GM19238 (cell line): Measurements from ENCODE around the gene SLC13A1.
"Not testable (repeated sequence)": the region's sequence is repeated elsewhere in the genome, so short reads cannot be mapped to it uniquely, and the experiment has no call there.

Experiments
- DNase-seq: peaks from one replicate; pipeline ENCODE4 v3.0.0; 2011; ENCODE audit warnings: low spot score; ENCODE audit not compliant: insufficient read length

Gene SLC13A1

DNA sequence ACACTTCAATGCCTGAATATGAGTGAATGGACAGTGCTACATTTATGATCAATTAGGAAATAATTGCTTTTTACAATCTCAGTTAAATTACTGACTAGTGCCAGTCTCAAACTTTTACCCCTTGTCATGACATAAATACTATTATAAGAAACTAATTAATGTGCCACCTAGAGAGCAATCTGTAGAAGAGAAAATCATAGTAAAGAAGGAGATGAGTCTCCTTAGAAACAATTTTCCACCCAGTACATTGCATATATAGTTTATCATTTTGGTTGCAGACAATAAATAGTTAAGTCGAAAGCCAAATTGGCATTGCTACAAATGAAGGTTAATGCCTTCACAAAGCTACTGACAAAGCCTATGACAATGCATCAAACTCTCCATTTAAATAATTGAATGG, 68.6 kb downstream of the SLC13A1 start:
- no peak for DNase-seq

DNA sequence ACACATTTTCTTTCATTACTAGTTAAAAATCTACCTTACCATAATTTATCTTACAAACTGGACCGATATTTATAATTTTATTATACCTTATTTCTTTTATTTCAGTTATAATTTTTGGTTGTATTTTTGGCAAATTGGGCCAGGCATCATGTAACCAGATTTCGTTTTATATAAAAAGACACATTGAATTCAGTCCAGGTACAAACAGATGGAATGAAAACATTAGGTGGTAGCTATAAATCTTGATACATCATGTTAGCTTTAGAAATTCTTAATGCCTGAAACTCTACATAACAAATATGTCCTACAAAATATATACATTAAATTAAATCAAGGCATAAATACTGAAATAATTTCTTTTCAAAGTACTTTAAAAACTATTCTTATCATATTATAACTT, 73.1 kb downstream of the SLC13A1 start:
- DNase-seq: no peak

DNA sequence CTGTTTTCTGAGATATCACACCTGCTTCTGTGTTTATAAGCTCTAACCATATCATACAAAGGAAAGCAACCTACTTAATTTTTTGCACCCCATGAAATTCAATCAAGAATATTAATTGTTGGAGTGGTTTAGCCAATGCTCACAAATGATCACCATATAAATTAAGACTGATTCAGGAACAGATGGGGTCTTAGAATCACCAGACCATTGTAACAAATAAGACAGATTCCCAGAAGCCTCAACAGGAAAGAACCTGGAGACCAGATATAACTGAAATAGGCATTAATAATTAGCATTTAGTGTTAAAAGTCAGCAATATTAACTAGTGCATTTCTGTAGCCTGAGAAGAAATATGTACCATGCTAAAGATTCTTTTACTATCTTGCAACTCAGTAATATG, 73.6 kb downstream of the SLC13A1 start:
- no peak for DNase-seq

DNA sequence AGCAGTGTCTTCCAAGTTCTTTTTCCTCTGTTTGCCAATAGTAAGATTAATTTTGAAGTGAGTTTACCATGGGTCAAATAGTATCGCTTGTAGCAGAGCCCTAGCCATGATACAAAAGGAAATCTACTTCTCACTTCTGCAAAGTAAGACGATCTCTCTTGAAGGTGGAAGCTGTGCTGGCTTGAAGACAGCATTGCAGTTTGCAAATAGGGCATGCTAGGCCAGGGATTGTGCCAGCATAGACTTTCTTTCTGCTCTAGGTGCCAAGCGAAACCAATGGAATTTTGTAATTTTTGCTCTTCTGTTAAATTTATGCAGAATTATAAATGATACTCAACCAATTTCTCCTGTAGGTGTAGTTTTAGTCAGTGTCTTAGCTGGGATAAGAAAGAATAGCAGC, 74.5 kb downstream of the SLC13A1 start:
- no peak for DNase-seq

DNA sequence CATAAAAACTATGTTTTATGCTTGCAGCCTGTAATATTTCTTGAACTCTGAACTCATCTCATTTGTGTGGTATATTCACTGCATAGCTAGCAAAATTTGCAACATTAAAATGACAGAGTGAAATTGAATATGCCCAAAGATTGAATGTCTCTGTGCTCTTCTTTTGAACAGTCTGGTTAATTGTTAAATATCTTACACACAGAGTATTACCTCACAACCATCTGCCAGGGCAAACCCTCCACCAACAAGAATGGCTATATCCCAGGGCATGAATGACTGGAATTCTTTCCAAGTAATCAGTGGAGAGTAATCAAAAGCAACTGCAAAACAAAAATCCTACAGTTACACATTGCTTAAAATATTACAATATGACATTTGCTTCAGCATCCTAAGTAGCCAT, 76.9 kb downstream of the SLC13A1 start:
- no peak for DNase-seq

DNA sequence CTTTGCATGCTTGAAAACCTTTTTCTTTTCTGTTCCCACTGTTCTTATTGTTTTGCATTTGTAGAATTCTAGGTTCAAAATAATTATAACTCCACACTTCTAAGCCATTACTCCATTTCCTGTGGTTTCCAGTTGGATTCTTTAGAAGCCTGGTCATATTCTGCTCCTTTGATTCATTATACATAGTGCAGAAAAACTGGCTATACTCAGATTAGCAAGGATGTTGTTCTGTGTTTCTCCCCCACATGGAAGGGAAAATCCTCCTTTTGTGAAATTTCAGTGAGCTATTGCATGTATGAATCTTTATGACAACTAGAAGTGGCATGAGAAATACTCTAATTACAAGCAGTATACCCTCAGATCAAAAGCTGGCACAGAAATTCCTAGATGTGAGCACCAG, 79.5 kb downstream of the SLC13A1 start:
- no peak for DNase-seq

DNA sequence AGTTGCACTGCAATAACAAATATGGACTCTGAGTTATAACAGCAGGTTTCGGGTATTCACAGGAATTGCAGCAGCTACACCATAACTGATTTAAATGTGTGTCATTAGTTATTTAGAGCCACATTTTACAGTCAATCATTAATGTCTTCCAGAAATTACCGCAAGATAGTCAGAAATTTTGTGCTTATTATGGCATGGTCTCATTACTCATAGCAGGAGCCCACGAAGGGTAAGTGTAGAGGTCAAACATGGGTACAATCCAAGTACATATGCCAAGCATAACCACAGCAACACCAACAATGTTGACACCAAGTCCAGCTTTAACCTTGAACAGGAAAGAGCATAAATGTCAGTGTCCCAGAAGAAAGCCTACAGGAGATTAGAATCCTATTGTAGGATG, 84.4 kb downstream of the SLC13A1 start:
- DNase-seq: no peak

DNA sequence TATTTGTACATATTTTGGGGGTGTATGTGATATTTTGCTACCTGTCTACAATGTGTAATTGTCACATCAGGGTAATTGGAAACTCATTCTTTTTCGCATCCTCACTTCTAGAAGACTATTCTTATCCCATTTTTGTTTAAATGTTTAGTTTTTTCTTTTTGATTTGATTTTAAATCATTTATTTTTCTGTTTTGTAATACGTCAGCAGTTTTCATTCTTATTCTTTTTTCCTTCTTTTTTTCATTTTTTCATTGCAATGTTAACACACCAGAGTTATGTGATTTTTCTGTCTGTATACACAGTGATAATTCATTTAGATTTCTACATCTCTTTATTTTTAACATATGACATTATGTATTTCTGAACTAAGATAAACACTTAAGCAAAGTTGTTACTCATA, 85.5 kb downstream of the SLC13A1 start:
- DNase-seq: no peak

DNA sequence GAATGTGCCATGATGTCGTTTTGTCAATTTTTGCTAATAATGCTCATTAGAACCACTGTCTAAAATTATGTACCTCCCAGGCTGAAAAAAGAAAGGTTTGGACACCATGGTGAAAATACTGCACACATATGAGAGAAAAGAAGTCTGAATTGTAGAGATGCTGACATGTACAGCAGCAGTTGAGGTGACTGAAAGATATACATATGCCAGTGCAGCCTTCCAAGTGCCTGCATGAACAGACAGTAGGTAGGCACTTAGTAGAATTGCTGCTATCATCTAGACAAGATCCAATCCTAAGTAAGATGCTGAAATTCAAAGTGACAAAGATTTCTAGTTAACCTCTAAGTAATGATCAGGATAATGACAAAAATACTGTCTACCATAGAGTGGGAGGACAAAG, 86.9 kb downstream of the SLC13A1 start:
- no peak for DNase-seq

DNA sequence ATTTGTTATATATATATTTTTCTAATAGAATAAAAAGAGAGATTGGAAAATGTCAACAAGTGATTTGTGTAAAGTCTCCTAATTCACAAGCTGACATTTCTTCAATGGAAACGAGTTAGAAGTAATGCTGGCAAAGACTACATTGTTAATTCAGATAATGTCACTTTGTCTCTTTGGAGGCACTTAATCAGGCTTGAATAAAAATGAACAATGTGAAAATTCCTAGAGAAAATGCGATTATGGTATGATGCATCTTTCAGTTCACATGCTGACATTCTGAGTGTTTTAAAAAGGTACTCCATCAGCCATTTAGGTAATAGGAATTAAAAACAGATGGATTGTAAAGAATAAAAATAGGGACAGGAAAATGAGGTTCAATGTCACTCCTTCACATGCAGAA, 100.1 kb downstream of the SLC13A1 start:
- DNase-seq: no peak

DNA sequence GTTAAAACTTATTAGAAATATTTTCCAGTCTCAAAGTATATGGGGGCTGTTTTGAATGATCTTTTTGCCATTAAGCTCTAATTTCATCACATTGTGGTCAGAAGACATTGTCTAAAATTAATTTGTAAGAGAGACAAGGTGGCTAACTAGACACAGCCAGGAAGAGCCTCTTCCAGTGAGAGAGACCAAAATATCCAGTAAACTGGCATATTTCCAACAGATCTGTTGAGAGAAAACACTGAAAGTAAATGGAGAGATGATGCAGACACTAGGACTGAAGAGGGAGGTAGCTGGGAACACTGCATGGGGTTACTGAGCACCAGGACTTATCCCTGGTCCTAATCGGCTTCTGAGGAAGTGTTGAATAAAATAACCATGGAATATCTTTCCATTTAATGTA, 102.8 kb downstream of the SLC13A1 start:
- DNase-seq: no peak

DNA sequence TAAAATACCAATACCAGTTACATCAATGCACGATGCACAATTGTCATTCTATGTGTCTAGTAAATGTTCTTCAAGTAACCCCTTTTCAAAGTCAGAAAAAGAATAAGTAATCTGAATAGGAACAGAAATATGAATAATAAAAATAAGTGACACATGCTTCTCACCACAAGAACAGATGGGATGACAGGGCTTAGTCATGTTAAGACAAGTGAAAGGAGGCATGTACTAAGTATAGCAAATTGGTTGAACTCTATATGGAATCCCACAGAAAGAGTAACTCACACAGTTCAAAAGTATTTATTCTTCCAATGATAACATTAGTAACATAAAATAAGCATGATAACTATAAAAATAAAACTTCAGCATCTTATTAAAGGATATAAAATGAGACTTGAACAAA, 103.3 kb downstream of the SLC13A1 start:
- no peak for DNase-seq

DNA sequence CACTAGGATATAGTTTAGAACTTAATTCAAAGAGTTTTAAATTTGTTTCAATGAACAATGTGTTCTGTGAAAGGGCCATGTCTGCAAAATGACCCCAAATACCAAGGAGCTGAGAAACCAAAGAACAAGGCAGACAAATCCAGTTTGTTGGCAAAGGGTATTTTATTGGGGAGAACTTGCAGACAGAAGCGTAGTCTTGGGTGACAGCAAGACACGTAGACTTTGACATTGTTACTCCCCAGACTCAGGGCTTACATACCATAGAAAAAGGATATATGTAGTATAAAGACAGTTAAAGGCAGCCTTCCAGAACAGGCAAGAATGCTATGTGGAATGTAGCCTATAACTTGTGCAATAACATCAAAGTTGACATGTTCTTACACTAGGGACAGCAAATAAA, 109.3 kb downstream of the SLC13A1 start:
- DNase-seq: no peak

DNA sequence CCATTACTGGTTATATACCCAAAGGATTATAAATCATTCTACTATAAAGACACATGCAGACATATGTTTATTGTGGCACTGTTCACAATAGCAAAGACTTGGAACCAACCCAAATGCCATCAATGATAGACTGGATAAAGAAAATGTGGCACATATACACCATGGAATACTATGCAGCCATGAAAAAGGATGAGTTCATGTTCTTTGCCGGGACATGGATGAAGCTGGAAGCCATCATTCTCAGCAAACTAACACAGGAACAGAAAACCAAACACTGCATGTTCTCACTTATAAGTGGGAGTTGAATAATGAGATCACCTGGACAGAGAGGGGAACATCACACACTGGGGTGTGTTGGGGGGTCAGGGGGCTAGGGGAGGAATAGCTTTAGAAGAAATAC, 112.9 kb downstream of the SLC13A1 start:
- DNase-seq: not testable (repeated sequence)

DNA sequence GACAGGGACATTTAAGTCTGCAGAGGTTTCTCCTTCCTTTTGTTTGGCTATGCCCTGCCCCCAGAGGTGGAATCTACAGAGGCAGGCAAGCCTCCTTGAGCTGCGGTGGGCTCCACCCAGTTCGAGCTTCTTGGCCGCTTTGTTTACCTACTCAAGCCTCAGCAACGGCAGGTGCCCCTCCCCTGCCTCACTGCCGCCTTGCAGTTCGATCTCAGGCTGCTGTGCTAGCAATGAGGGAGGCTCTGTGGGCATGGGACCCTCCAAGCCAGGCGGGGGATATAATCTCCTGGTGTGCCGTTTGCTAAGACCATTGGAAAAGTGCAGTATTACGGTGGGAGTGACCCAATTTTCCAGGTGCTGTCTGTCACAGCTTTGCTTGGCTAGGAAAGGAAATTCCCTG, 114.9 kb downstream of the SLC13A1 start:
- not testable (repeated sequence) for DNase-seq

DNA sequence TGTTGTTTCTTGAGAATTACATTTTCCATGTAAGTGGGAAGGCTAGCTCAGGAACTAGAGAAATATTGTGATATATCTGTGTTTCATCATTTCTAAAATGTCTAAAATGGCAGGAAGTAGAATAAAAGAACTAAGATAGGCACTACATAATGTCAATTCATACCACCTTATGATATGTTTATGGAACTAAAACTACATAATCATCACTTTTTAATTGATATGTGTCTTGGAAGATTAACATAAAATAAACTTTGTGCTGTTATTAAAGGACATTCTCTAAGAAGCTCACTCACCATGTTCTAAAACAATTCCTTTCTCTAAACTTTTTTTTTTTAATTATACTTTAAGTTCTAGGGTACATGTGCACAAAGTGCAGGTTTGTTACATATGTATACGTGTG, 120.7 kb downstream of the SLC13A1 start:
- no peak for DNase-seq

DNA sequence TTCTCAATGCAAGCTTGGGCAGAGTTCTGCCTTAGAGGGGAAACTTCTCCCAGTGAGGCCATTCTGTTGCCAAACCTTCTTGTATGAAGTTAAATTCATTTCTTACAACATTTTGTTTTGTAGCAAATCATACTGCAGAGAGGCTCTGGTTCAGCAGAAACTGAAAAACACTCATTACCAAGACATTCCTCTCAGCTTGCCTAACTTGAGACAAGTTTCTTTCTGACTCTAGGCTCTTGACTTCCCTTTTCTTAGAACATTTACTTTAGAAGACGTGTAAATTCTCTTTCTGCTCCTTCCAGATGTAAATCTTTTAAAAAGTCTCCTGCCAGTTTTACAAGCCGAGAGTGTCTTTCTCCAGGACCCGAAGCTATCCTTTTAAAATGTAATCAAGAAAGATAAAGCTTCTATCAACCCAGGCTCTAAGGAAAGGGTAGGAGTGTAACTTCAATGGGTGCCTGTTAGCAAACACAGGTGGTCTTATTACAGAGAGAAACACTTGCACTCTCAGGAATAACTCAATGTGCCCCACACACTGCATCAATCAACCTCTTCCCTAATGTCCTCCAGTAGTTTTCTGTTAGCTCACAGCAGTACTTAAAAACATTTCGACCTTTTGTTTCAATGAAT, 123.8 kb downstream of the SLC13A1 start:
- no peak for DNase-seq

DNA sequence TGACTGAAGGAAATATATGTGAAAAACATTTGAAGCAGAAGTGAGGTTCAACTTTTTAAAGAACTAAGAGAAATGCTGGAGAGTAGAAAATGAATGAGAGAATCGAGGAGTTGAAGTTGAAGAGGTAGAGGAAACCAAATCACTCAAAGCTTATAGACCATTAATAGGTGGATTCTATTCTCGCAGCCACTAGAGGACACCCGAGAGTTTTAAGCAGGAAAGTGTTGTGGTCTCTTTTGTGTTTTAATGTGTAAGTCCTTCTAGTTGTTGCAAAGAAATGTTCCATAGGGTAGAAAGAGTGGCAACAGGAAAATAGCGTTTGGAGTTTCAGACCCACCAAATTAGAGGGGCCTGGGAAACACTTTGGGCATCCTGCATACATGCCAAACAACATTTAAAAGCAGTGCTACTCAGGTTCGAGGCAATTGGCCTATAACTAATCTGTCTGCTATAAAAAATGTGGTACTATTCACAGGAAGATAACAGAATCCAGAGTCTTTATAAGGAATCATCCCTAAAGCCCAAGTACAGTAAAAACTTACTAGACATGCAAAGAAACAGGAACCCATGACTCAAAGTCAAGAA, 129.0 kb downstream of the SLC13A1 start:
- no peak for DNase-seq

DNA sequence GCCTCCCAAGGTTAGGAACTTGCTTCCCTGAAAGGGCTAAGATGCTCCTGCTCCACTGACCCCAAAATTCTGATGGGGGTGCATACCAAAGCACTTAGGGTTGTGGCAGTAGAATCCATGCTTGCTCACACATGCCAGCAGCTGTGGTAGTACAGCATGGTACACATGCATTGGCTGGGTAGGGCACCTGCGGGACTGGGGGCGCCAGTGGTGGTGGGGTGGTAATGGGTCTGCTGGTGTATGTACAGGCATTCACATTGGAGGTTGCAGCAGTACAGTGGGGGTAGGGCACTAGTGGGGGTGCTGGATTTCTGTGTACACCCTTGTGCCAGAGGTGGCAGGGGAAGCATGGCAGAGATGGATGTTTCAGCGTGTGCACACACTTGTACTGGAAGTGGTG, 132.0 kb downstream of the SLC13A1 start:
- no peak for DNase-seq
